K562 (cell line): Measurements from ENCODE around the gene ARL6IP4. TPM values are rescaled to one million over a fixed set of nuclear protein-coding genes. Genes with fewer than 3 reads are reported as not detected.

Experiments used
- ATAC-seq: fragments of 200-7000 bp; cut with Tn5 transposase; 3 replicates; pipeline ENCODE4 v1.9.1; 2020; ENCODE audit warnings: moderate library complexity
- BruUV-seq: library from RNA; stranded (reverse); fragments of 400-500 nt; replicated peaks from 2 replicates; lab custom pipeline; 2021; lab: Mats Ljungman, UMichigan
- CTCF ChIA-PET: fragments of 300-600 bp; formaldehyde crosslinking; extraction: SDS; loops from one replicate; lab custom pipeline; 2021; ENCODE audit warnings: low intra/inter-chr PET ratio; lab: Yijun Ruan, JAX
- POLR2A ChIA-PET: fragments of 300-600, 350-650 bp; sonication (Branson Sonifier 250); formaldehyde crosslinking; extraction: SDS; loops from one replicate; lab custom pipeline; 2021; ENCODE audit warnings: antibody characterized with exemption, inconsistent platforms; lab: Yijun Ruan, JAX
- DNase-seq, 4 experiments: peaks; one replicate each; pipeline versions ENCODE4 v3.0.0 to v3.0.0-alpha.2; 2011 to 2018; ENCODE audit warnings: low spot score in 3 of 4, mixed read lengths in 3 of 4; ENCODE audit errors: extremely low read depth in 1 of 4
- FAIRE-seq: peaks from 2 replicates; lab custom pipeline; 2011; peaks lifted over from hg19 to GRCh38; lab: Jason Lieb, UNC
- H2AFZ ChIP-seq: 2 replicates; pipeline ENCODE4 v1.6.0; 2011; ENCODE audit warnings: low read depth, low read length, control low read depth, inconsistent platforms
- H3K27ac ChIP-seq: fragments of 200-600 bp; 3 replicates; pipeline ENCODE4 v1.8.0; 2011; ENCODE audit warnings: low read depth, mild to moderate bottlenecking, control low read depth, inconsistent platforms, low read length, moderate library complexity, mixed read lengths; ENCODE audit errors: extremely low read depth
- H3K27me3 ChIP-seq, 2 experiments: fragments of 300-600 bp in 1 of 2; 2 replicates in 1 of 2; 3 replicates in 1 of 2; pipeline versions ENCODE4 v1.6.0 to v1.8.0; 2011; ENCODE audit warnings: inconsistent platforms in 2 of 2, low read length in 2 of 2, mild to moderate bottlenecking in 1 of 2, mixed read lengths in 1 of 2, moderate library complexity in 1 of 2; ENCODE audit not compliant: control insufficient read depth in 2 of 2, insufficient read depth in 2 of 2
- H3K36me3 ChIP-seq: fragments of 300-600 bp; 3 replicates; pipeline ENCODE4 v1.8.0; 2011; ENCODE audit warnings: mild to moderate bottlenecking, low read length, inconsistent platforms; ENCODE audit not compliant: control insufficient read depth, insufficient read depth
- H3K4me1 ChIP-seq, 2 experiments: fragments of 200-600 bp in 1 of 2; replicated peaks in 1 of 2; 2 replicates in 1 of 2; 3 replicates in 1 of 2; pipeline versions ENCODE4 v1.5.1 to v1.8.0; 2011; ENCODE audit warnings: inconsistent platforms in 2 of 2, low read length in 2 of 2, mild to moderate bottlenecking in 1 of 2, mixed read lengths in 1 of 2, moderate library complexity in 1 of 2; ENCODE audit not compliant: control insufficient read depth in 2 of 2, insufficient read depth in 2 of 2
- H3K4me2 ChIP-seq: 2 replicates; pipeline ENCODE4 v1.6.1; 2011; ENCODE audit warnings: low read length, control low read depth, inconsistent platforms, mixed read lengths; ENCODE audit not compliant: insufficient read depth
- H3K4me3 ChIP-seq: fragments of 200-600 bp; sonication (generic), shearing (Covaris generic); 2 replicates; pipeline ENCODE4 v1.5.1; 2016; ENCODE audit warnings: control low read depth, inconsistent platforms
- H3K79me2 ChIP-seq: fragments of 200-600 bp; 3 replicates; pipeline ENCODE4 v1.8.0; 2011; ENCODE audit warnings: low read length, inconsistent platforms; ENCODE audit not compliant: control insufficient read depth, insufficient read depth
- H3K9ac ChIP-seq, 2 experiments: 2 replicates each; pipeline versions ENCODE4 v1.6.0 to v1.6.1; 2011; ENCODE audit warnings: low read depth in 2 of 2, low read length in 2 of 2, control low read depth in 1 of 2, inconsistent platforms in 1 of 2, mild to moderate bottlenecking in 1 of 2, mixed read lengths in 1 of 2; ENCODE audit not compliant: insufficient read depth in 1 of 2
- H3K9me1 ChIP-seq: one replicate; pipeline ENCODE4 v1.6.0; 2011; ENCODE audit warnings: inconsistent platforms, mild to moderate bottlenecking, low read length, moderate library complexity; ENCODE audit not compliant: control insufficient read depth, insufficient read depth
- H3K9me3 ChIP-seq: replicated peaks from 2 replicates; pipeline ENCODE4 v1.5.1; 2011; ENCODE audit warnings: low read depth, low read length, inconsistent platforms; ENCODE audit not compliant: control insufficient read depth, insufficient read depth
- H4K20me1 ChIP-seq: replicated peaks from 2 replicates; pipeline ENCODE4 v1.6.1; 2011; ENCODE audit warnings: low read length, inconsistent platforms, mixed read lengths; ENCODE audit not compliant: control insufficient read depth, insufficient read depth
- ARID2 ChIP-seq: fragments of 450-650 bp; IDR thresholded peaks from 2 replicates; pipeline ENCODE4 v1.6.1; 2017; ENCODE audit warnings: antibody characterized with exemption, mild to moderate bottlenecking
- CBFA2T2 ChIP-seq: fragments of 450-650 bp; conservative IDR thresholded peaks from 2 replicates; pipeline ENCODE4 v1.6.1; 2017; ENCODE audit warnings: mild to moderate bottlenecking
- CEBPG ChIP-seq, 3 experiments: fragments of 200-800 bp in 1 of 3; sonication (Bioruptor generic) in 1 of 3; sonication (generic) in 1 of 3; formaldehyde crosslinking in 1 of 3; IDR thresholded peaks in 2 of 3; conservative IDR thresholded peaks in 1 of 3; 2 replicates each; pipeline versions ENCODE4 v1.6.1 to v1.8.0; 2016 to 2022; ENCODE audit warnings: missing compliant biosample characterization in 2 of 3, missing genetic modification characterization in 2 of 3, mild to moderate bottlenecking in 1 of 3, missing genetic modification reagents in 1 of 3
- CREBBP ChIP-seq: IDR thresholded peaks from one replicate; pipeline ENCODE4 v1.6.1; 2012; ENCODE audit warnings: low read depth, mild to moderate bottlenecking, control low read depth, inconsistent platforms, low read length
- KDM5B ChIP-seq: fragments of 200-600 bp; sonication (generic); IDR thresholded peaks from 2 replicates; pipeline ENCODE4 v1.6.1; 2012; ENCODE audit warnings: low read depth, mild to moderate bottlenecking, moderate library complexity, low read length, control low read depth, inconsistent platforms; ENCODE audit not compliant: insufficient replicate concordance
- L3MBTL2 ChIP-seq: fragments of 450-650 bp; IDR thresholded peaks from 2 replicates; pipeline ENCODE4 v1.6.1; 2016; ENCODE audit warnings: mild to moderate bottlenecking, moderate library complexity
- LCOR ChIP-seq: sonication (generic); formaldehyde crosslinking; IDR thresholded peaks from 2 replicates; pipeline ENCODE4 v1.8.0; 2022; ENCODE audit warnings: mild to moderate bottlenecking, missing genetic modification reagents
- PHB2 ChIP-seq: fragments of 450-650 bp; IDR thresholded peaks from 2 replicates; pipeline ENCODE4 v1.6.1; 2017; ENCODE audit warnings: low read depth
- SETDB1 ChIP-seq: IDR thresholded peaks from one replicate; pipeline ENCODE4 v1.6.1; 2012; ENCODE audit warnings: low read length, control low read depth, inconsistent platforms
- WHSC1 ChIP-seq: IDR thresholded peaks from one replicate; pipeline ENCODE4 v1.6.1; 2012; ENCODE audit warnings: low read length, control low read depth, inconsistent platforms
- ZNF146 ChIP-seq: IDR thresholded peaks from one replicate; pipeline ENCODE4 v1.6.1; 2018; ENCODE audit warnings: missing compliant biosample characterization; ENCODE audit not compliant: unreplicated experiment
- WGBS: fragments of 100-300 bp; shearing (Covaris generic); methylation state at CpG from one replicate; pipeline ENCODE4 v1.1.6; 2016; ENCODE audit warnings: low coverage, mixed read lengths; ENCODE audit not compliant: insufficient coverage; ENCODE audit errors: missing lambda C conversion rate; 5-methylcytosine and 5-hydroxymethylcytosine counted together
- in situ Hi-C: fragments of 300-500 bp; cut with MboI; formaldehyde crosslinking; loops from 4 replicates; pipeline ENCODE4 v1.15.0; 2018; ENCODE audit warnings: inconsistent platforms, mixed read lengths
- intact Hi-C: fragments of 100-400 bp; cut with micrococcal nuclease; formaldehyde crosslinking; loops from 2 replicates; pipeline ENCODE4 v1.14.2; 2022
- polyA plus RNA-seq, 8 experiments: library from polyadenylated mRNA; depleted of rRNA in 4 of 8; stranded (reverse) in 5 of 8; unstranded in 3 of 8; fragments of >200 nt; fragmentation: Nextera tagmentation in 2 of 8; fragmentation: Illumina TruSeq in 1 of 8; extraction: Ambion mirVana in 2 of 8; extraction: Trizol in 1 of 8; gene quantifications; 2 replicates each; pipeline versions ENCODE4 v1.2.1 to v1.2.3, GENCODE V29; 2011 to 2014; ENCODE audit warnings: inconsistent platforms in 1 of 8, missing spikeins in 1 of 8
- total RNA-seq, 7 experiments: library from RNA; depleted of rRNA in 6 of 7; stranded (reverse); fragments of >200 nt in 6 of 7; fragmentation: Illumina TruSeq in 2 of 7; extraction: Trizol in 2 of 7; gene quantifications; 2 replicates each; pipeline versions ENCODE4 v1.2.1 to v1.2.3, GENCODE V29; 2011 to 2021; ENCODE audit warnings: low replicate concordance in 1 of 7
- TF ChIP-seq, protein P1 (sequence below): fragments of 250-450 bp; sonication (Bioruptor Pico); IDR thresholded peaks from 2 replicates; pipeline ENCODE4 v1.9.0; 2021; ENCODE audit warnings: mild to moderate bottlenecking, inconsistent platforms

ARL6IP4 gene
- total and polyA plus RNA-seq, 9 of the 15 experiments (the other 6 are each of a cell fraction or from before 2014, with no cell fraction given): 2.4 to 255 (median 151) TPM

DNA sequence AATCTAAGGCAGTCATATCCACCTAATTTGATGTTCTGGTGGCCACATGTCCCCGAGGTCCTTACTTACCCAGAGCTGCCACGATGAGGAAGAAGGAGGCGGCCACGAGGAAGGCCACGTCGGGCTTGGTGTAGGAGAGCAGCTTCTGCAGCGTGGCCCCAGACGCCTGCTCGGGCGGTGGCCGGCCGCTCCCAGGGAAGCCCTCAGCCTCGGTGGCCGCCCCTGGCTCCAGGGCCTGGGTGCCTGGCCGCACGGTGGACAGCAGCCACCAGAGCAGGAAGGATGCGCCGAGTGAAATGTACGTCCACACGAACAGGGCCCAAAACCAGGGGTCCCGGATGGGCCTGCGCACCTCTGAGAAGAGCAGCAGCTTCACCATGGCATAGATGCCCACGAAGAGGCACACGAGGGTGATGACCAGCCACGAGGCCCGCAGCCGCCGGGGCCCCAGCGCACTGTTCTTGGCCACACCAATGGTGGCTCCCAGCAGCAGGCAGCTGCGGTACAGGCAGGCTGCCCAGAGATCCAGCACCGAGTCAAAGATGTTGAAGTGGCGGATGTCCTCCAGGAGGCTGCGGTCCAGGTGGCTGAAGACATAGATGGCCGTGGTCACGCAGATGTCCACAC, 20.8 kb upstream of the ARL6IP4 start:
- no TSS peak for BruUV-seq
- Histone ChIP-seq H2AFZ (no peak overlapping the region), H3K36me3 (peaks cover 16% of the 10 kb centered on the region; the same call in 2 of the 3 replicates), H3K27ac (no peak overlapping the region), H3K9me1 (peaks cover 10% of the 10 kb centered on the region), H3K79me2 (peaks cover 11% of the 10 kb centered on the region), H3K27me3 (no peaks in the 10 kb centered on the region), H3K4me2 (no peak overlapping the region), H3K4me3 (no peak overlapping the region), H3K4me1 (peaks cover 25 to 36% of the 10 kb centered on the region in 2 experiments), H3K9ac (no peak overlapping the region), H3K9me3 (no peaks in the 10 kb centered on the region), H4K20me1 (peaks cover 6% of the 10 kb centered on the region; the same call in 1 of the 2 replicates)
- ATAC-seq: no peak
- ChIA-PET POLR2A (no interaction called here), CTCF (no interaction called here)
- DNase-seq: no peak
- in situ Hi-C loops: loop anchor here (5.0 to 10.0 kb wide), 2 partner anchors 105 to 167 kb away; no protein-coding TSS in a partner anchor
- WGBS: 94% methylated on average over 31 of the region's 35 CpGs
- intact Hi-C loops: loop anchor here (5.0 kb wide), 1 partner anchor 273 kb away; the partner anchor contains the start of genes MPHOSPH9 and MTRFR
- FAIRE-seq: no peak
- TF ChIP-seq CREBBP (no peak), CBFA2T2 (no peak), ARID2 (no peak), CEBPG (CRISPR knock-in tag; IDR thresholded peaks at IDR 0.05) (no peak), CEBPG (tag; conservative IDR thresholded peaks at IDR 0.05 in 1 of 2, IDR thresholded peaks at IDR 0.05 in 1 of 2) (no peak), LCOR (no peak), KDM5B (no peak), WHSC1 (no peak), ZNF146 (no peak), PHB2 (no peak), L3MBTL2 (no peak), SETDB1 (no peak)
- TF ChIP-seq, protein P1, sequence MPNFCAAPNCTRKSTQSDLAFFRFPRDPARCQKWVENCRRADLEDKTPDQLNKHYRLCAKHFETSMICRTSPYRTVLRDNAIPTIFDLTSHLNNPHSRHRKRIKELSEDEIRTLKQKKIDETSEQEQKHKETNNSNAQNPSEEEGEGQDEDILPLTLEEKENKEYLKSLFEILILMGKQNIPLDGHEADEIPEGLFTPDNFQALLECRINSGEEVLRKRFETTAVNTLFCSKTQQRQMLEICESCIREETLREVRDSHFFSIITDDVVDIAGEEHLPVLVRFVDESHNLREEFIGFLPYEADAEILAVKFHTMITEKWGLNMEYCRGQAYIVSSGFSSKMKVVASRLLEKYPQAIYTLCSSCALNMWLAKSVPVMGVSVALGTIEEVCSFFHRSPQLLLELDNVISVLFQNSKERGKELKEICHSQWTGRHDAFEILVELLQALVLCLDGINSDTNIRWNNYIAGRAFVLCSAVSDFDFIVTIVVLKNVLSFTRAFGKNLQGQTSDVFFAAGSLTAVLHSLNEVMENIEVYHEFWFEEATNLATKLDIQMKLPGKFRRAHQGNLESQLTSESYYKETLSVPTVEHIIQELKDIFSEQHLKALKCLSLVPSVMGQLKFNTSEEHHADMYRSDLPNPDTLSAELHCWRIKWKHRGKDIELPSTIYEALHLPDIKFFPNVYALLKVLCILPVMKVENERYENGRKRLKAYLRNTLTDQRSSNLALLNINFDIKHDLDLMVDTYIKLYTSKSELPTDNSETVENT (CRISPR knock-in tag): no peak
